ENCODE measurements around the gene MRS2.
"Not testable (repeated sequence)": the region's sequence is repeated elsewhere in the genome, so short reads cannot be mapped to it uniquely, and the experiment has no call there.

The MRS2 gene

GRCh38 chr6:24391208-24391607 is 11.5 kb upstream of the MRS2 start:
- DNase-seq (ENCODE audit: low spot score): no peak

GRCh38 chr6:24391756-24392405 is 10.9 kb upstream of the MRS2 start:
- no peak for DNase-seq (ENCODE audit: low spot score)

GRCh38 chr6:24394061-24394779 is 8.5 kb upstream of the MRS2 start:
- no peak for DNase-seq (ENCODE audit: low spot score)

GRCh38 chr6:24394780-24395437 is 7.8 kb upstream of the MRS2 start:
- no peak for DNase-seq (ENCODE audit: low spot score)

GRCh38 chr6:24396824-24397223 is 5.9 kb upstream of the MRS2 start:
- no peak for DNase-seq (ENCODE audit: low spot score)

GRCh38 chr6:24397631-24398030 is 5.1 kb upstream of the MRS2 start:
- no peak for DNase-seq (ENCODE audit: low spot score)

GRCh38 chr6:24400045-24401039 is 2.4 kb upstream of the MRS2 start:
- DNase-seq (ENCODE audit: low spot score): not testable (repeated sequence)

GRCh38 chr6:24401458-24401857 is 1.3 kb upstream of the MRS2 start:
- no peak for DNase-seq (ENCODE audit: low spot score)

- no peak for DNase-seq (ENCODE audit: low spot score)
Measured at GRCh38 chr6:24403501-24403824, 727 bp downstream of the MRS2 start.

- DNase-seq (ENCODE audit: low spot score): no peak
Measured at GRCh38 chr6:24405262-24405661, 2.5 kb downstream of the MRS2 start.

- DNase-seq (ENCODE audit: low spot score): no peak
Measured at GRCh38 chr6:24408719-24409410, 6.1 kb downstream of the MRS2 start.

- DNase-seq (ENCODE audit: low spot score): no peak
Measured at GRCh38 chr6:24410622-24411021, 7.9 kb downstream of the MRS2 start.

GRCh38 chr6:24412294-24412693 is 9.6 kb downstream of the MRS2 start:
- DNase-seq (ENCODE audit: low spot score): no peak

GRCh38 chr6:24414531-24414930 is 11.8 kb downstream of the MRS2 start:
- not testable (repeated sequence) for DNase-seq (ENCODE audit: low spot score)

GRCh38 chr6:24415753-24416152 is 13.0 kb downstream of the MRS2 start:
- no peak for DNase-seq (ENCODE audit: low spot score)

- no peak for DNase-seq (ENCODE audit: low spot score)
Measured at GRCh38 chr6:24419526-24419925, 16.8 kb downstream of the MRS2 start.

- DNase-seq (ENCODE audit: low spot score): no peak
Measured at GRCh38 chr6:24425091-24425490, 22.4 kb downstream of the MRS2 start.

- no peak for DNase-seq (ENCODE audit: low spot score)
Measured at GRCh38 chr6:24426729-24427446, 24.2 kb downstream of the MRS2 start.

GRCh38 chr6:24428615-24429014 is 25.9 kb downstream of the MRS2 start:
- no peak for DNase-seq (ENCODE audit: low spot score)

- no peak for DNase-seq (ENCODE audit: low spot score)
Measured at GRCh38 chr6:24429146-24429545, 26.4 kb downstream of the MRS2 start.

GRCh38 chr6:24430086-24430485 is 27.4 kb downstream of the MRS2 start:
- no peak for DNase-seq (ENCODE audit: low spot score)
